A549 treated with AZD9567 at 1 μM for 4 hours (cell line): ENCODE measurements around the gene RAX. TPM values are rescaled to one million over a fixed set of nuclear protein-coding genes. Genes with fewer than 3 reads are reported as not detected.

Experiments used
- total RNA-seq: library from RNA; stranded (reverse); fragments of 200-300 nt; extraction: Qiagen RNA extraction; gene quantifications from 5 replicates; pipeline ENCODE4 v1.2.3, GENCODE V29; 2022; ENCODE audit not compliant: insufficient read depth

The RAX gene
- not detected in 5 replicates for total RNA-seq

GRCh38 chr18:59272891-59273758 is at the start of gene RAX:
TSS of gene RAX (minus strand) at chr18:59273454. CDS start at chr18:59273206, 248 bp downstream.

GRCh38 chr18:59318460-59319050 is 45.3 kb upstream of the RAX start, which contains the start of gene CPLX4:
TSS of gene CPLX4 (minus strand) at chr18:59318649. CDS start at chr18:59318462, 187 bp downstream.

DNA sequence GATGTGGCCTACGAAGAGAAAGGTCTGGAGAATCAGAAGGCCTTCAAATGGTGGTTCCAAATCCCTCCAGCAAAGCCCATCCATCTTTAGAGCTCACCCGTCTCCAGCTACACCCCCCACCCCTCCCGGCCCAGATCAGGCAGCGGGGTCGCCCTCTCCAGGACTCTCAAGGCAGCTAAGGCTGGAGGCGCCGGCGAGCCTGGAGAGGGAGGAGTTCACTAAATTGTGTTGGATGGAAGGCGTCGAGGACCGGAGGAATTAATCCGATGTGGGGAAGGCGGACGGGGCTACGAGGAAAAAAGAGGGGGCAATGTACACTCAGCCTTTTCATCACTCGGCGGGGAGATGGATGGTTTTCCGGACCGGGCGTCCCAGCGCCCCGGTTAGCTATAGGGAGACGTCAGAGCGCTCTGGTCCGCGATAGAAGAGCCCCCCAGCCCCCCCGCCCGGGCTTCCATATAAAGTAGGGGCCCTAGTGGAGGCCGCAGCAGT is 53.5 kb downstream of the RAX start, which contains the start of gene GRP:
TSS of gene GRP (plus strand) at position 487 of the 492 bp plus-strand sequence. CDS start 108 bp downstream, outside the sequence.

Other genes with a start within 250 kb of the RAX start
- 38.6 to 65.7 TPM (median 62.7 TPM) in 5 replicates for gene SEC11C, start 133.6 kb downstream of the RAX start, total RNA-seq
- not detected in 5 replicates for gene GRP, start 53.3 kb downstream of the RAX start, total RNA-seq
- not detected in 5 replicates for gene CPLX4, start 45.2 kb upstream of the RAX start, total RNA-seq
- 24.5 to 42.5 TPM (median 32.3 TPM) in 5 replicates for gene LMAN1, start 85.8 kb upstream of the RAX start, total RNA-seq